CD4-positive, alpha-beta T cell treated with Interleukin-6 at 100 ng/mL for 8 hours (primary cell): ENCODE data around the gene PIK3R4.

ENCODE experiments used
- DNase-seq: peaks from one replicate; pipeline ENCODE4 v3.0.0-alpha.2; 2020; ENCODE audit warnings: mixed read lengths, low spot score

Gene PIK3R4

DNA sequence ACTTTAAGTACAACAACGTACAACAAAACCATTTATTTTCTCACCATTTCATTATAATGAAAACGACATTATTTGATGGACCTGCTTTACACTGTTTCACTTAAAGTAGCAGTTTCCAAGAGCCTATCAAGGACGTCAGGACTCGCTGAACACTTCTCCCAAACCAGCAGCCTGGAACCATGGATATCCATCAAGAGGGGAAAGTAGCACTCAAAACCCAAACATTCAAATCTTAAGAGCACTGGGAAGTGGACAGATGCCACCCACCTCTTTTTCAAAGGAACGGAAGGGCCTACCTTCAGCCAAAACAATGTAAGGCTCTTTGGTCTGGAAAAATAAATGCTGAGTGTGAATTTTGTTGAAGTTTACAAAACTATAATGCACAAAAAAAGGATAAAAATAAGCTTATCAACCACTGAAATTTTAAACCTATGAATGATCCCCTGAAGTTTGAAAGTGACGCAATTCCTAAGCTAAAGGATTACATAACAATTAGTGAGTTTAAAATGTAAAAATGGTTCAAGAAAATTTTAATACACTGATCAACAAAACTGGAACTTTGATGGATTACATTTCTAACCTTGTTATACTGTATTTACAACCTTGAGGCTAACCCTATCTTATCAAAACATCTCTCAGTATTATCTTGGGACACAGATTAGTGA lies 4.6 kb downstream of the PIK3R4 start:
- no peak for DNase-seq

GRCh38 chr3:130739848-130740247 lies 6.8 kb downstream of the PIK3R4 start:
- DNase-seq, result no peak

GRCh38 chr3:130738241-130738640 lies 8.4 kb downstream of the PIK3R4 start:
- DNase-seq, result no peak

GRCh38 chr3:130737622-130738021 lies 9.0 kb downstream of the PIK3R4 start:
- no peak for DNase-seq

DNA sequence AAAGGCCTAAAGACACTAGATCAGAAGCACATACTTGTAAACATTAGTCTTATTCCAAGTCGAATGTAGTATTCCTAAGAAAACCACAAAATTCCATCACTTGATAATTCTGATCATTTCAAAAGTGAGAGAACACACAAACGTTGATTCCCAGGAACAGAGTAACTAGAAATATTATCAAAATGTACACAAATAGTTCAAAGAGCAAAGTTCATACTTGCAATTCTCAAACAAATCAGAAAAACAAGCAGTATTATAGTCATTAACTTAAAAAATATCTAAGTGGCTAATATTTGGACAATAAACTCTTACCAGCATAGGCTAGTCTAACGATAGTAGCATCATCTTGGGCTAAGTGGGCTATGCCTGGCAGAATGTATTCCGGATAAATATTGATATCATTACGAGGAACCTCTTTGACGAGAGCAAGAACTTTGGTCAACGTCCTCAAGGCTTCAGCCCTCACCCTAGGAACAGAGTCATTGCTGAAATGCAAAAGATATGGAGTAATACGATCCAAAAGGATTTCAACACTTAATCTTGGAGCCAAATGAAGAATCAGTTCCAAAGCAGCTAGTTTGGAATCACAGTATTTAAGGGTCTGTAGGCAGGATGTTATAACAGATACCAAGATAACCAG lies 13.3 kb downstream of the PIK3R4 start:
- DNase-seq, result no peak

DNA sequence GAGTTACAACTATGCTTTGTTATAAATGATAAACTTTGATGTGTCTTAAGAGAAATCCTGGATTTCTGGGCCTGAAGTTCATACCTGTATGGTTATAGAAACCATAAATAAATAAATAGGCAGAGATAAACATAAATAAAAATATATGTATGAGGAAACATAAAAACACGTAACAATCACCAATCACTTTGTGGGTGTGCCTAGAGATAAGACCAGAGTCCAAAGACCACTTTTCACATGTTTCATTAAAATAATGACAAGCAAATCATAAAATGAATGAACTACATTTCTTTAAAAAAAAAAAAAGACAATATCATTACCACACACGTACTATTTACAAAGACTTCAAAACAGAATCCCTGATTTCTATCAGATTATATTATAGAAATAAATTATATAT lies 14.1 kb downstream of the PIK3R4 start:
- no peak for DNase-seq

DNA sequence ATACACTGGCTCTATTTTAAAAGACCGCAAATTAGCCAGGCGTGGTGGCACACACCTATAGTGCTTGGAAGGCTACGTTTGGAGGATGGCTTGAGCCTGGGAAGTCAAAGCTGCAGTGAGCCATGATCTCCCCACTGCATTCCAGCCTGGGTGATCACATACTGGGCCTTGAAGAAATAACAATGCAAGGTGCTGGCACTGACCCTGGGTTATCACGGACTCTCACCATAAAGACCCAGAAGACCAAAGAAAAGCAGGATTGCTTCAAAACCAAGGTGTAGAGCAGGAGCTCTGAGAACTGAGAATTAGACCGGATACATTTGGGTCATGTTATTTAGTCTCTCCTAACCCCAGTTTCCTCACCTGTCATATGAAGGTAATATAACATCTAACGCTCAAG lies 14.8 kb downstream of the PIK3R4 start:
- DNase-seq, result no peak

DNA sequence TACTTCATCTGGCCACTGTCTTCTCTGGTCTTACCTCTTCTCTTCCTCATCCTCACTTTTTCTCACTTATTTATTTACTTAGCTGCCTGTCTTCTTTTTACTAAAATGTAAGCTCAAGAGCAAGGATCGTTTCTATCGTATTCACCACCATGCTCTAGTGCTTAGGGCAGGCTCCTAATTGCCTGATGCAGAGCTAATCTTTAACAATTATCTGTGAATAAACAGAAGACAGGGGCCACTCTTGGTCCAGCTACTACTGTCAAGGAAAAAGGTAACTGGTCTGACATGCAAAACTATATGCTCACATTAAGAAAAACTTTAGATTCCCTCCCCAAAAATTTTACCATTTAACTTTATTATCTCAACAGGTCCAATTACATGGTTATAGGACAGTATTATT lies 17.5 kb downstream of the PIK3R4 start:
- DNase-seq, result no peak

GRCh38 chr3:130728037-130728436 lies 18.6 kb downstream of the PIK3R4 start:
- DNase-seq, result no peak

DNA sequence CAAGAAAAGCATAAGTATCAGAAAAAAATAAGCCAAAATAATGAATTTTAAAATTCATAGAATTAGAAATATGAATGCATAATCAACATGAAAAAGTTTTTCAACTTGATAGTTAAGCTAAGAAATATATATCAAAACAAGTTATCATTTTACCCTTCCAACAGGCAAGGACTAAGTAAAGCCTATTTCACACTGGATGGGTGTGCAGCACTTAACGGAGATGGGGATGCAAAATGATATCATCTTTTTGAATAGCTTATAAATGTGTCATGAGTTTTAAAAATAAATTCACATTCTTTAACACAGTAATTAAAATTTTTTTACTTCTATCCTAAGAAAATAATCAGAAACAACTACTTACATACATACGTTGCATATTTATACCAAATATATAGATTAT lies 20.9 kb downstream of the PIK3R4 start:
- no peak for DNase-seq

DNA sequence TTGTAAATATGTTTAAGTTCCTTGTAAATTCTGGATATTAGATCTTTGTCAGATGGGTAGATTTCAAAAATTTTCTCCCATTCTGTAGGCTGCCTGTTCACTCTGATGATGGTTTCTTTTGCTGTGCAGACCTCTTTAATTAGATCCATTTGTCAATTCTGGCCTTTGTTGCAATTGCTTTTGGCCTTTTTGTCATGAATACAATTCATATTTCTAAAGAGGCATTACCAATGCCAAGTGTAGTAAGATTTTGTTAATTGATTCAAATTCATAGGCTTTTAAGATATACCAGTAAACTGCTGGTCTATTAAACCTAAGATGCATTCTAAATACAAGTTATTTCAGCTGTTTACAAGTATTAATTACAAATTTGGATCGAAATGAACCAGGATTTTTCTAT lies 31.0 kb downstream of the PIK3R4 start:
- no peak for DNase-seq

GRCh38 chr3:130712718-130713423 lies 33.8 kb downstream of the PIK3R4 start:
- no peak for DNase-seq

GRCh38 chr3:130711565-130712324 lies 34.9 kb downstream of the PIK3R4 start:
- DNase-seq, result no peak

GRCh38 chr3:130709671-130710070 lies 37.0 kb downstream of the PIK3R4 start:
- no peak for DNase-seq

DNA sequence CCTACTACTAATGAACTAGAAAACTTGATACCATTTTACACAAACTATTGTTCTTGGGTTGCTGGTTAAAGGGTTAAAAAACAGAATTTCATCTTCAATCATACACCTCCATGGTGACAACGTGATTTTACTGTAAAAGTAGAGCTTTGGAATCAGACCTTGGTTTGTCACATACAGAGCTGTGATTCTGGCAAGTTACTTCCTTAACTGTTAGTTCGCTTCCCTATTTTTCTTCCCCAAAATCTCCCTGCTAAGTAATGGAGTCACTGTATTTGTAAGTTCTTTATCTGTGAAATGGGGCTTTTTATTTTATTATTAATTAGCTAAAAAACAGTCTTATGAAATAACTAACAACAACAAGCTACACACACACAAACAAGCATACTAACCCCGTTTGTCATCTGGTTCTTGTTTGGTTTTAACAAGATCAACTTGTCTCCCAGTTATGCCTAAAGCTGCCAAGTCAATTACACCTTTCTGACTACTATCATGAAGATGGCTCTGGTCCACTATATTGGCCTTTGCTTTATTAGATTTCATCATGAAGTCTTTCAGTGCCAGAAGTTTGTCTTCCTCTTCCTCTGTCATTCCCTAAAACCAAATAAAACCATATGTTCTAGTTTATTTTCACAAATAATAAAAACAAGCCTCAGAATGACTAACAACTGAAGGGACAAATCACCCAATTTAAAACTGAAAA lies 38.6 kb downstream of the PIK3R4 start:
- no peak for DNase-seq

DNA sequence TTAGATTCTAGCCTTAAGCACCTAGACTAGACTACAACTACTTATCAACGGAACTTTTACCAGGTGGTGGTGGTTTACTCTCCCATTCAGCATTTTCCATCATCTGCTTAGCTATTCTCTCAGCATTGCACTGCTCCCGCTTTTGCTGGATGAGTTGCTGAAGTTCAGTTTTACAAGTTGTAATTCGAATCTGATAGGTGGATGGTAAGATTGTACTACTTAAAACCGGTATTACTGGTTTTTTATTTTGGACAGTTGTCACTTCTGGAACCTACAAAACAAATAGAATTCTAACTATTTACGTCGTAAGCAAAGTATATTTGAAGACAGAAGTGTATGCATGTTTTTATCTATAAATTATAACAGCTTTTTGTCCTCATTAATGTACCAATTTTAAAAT lies 41.1 kb downstream of the PIK3R4 start:
- DNase-seq, result no peak

- DNase-seq, result no peak
These were observed 43.6 kb downstream of the PIK3R4 start for GRCh38 chr3:130702985-130703384.

DNA sequence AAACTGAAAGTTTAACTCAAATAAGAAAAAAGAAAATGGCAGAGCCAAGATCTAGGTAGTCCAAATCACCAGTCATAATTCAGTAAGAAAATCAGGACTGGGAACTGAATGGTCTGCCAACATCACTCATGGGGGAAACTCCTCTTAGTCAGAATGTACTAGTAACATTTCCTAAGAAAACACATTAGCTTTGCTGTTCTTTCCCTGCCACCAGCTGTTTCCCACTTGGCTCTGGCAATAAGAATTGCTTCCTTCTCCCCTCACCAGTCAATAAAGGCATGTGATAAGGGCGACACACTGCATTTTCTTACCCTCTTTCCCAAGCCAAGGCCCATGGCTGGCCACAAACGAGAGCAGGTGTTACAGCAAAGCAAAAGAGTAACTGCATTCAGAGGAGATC lies 46.1 kb downstream of the PIK3R4 start:
- no peak for DNase-seq

GRCh38 chr3:130699765-130700164 lies 46.9 kb downstream of the PIK3R4 start:
- DNase-seq, result no peak

DNA sequence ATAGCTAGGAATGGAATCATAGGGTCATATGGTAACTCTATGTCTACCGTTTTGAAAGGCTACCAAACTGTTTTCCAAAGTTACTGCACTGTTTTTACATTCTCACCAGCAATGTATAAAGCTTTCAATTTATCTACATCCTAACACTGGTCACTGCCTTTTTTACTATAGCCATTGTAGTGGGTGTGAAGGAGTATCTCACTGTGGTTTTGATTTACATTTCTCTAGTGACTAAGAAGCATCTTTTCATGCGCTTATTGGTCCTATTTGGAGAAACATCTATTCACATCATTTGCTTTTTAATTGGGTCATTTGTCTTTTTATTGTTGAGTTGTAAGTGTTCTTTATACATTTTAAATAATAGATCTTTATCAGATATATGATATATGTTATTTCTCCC lies 53.3 kb downstream of the PIK3R4 start:
- DNase-seq, result no peak

DNA sequence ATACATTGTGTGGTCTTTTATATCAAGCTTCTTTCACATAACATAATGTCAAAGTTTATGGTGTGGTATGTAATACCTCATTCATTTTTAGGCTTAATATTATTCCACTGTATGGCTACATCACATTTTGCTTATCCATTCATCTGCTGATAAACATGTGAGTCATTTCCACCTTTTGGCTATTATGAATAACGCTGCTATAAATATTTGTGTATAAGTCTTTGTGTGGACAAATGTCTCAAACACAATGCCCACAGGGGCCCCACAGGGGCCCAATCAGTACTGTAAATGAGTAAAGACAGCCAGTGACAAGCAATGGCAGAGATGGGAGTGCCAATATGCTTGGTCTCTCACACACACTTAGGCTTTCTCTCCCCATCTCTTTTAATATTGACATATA lies 54.2 kb downstream of the PIK3R4 start:
- DNase-seq, result no peak
